Endothelial cell of umbilical vein (primary cell): ENCODE data around the gene LHPP.

ENCODE experiments used
- EZH2 ChIP-seq: IDR thresholded peaks from 2 replicates; pipeline ENCODE4 v1.6.1; 2012; ENCODE audit warnings: borderline replicate concordance, low read depth, mild to moderate bottlenecking, moderate library complexity, low read length, inconsistent platforms; ENCODE audit not compliant: severe bottlenecking
- FOS ChIP-seq: IDR thresholded peaks from 2 replicates; pipeline ENCODE4 v1.6.1; 2011; ENCODE audit warnings: mild to moderate bottlenecking, low read length, moderate library complexity, borderline replicate concordance; ENCODE audit not compliant: insufficient read depth
- JUN ChIP-seq: IDR thresholded peaks from 2 replicates; pipeline ENCODE4 v1.6.1; 2011; ENCODE audit warnings: borderline replicate concordance, low read depth; ENCODE audit not compliant: insufficient read length, insufficient read depth
- MYC ChIP-seq: IDR thresholded peaks from one replicate; pipeline ENCODE4 v1.6.1; 2011; ENCODE audit warnings: mild to moderate bottlenecking, low read depth, low read length
- POLR2AphosphoS5 ChIP-seq: IDR thresholded peaks from 2 replicates; pipeline ENCODE4 v1.6.1; 2012; ENCODE audit warnings: low read depth, mild to moderate bottlenecking, control low read depth, low read length, moderate library complexity; ENCODE audit not compliant: insufficient read depth
- TF ChIP-seq, protein P1 (sequence below): IDR thresholded peaks from 2 replicates; pipeline ENCODE4 v1.6.1; 2011; ENCODE audit not compliant: insufficient read depth, insufficient read length
- TF ChIP-seq, protein P2 (sequence below), 2 donors: IDR thresholded peaks; 1 replicate in 1 of 2; 2 replicates in 1 of 2; pipeline ENCODE4 v1.5.1; 2011; ENCODE audit warnings: low read length in 2 of 2, mild to moderate bottlenecking in 2 of 2, moderate library complexity in 2 of 2, control low read depth in 1 of 2, inconsistent platforms in 1 of 2, low read depth in 1 of 2; ENCODE audit not compliant: insufficient read depth in 1 of 2; ENCODE audit errors: extremely low read depth in 1 of 2

DNA sequence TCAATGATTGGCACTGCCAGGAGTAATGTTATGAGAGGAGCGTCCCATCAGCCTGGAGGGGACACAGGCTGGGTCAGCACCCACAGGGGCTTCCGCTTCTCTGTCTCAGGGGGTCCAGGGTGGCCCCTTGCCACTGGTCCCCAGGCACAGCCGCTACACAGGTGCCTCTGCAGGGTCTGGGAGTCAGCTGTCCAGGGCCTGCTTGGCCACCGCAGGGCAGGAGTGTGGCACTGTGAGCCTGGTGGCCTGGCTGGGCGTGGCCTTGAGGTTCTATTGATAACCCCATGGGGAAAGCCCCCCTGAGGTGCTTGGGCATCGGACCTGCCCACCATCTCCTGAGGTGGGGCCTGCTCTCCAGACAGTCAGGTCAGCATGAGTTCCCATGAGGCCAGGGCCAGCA lies 136.6 kb downstream of the LHPP start:
- TF ChIP-seq, protein P1, sequence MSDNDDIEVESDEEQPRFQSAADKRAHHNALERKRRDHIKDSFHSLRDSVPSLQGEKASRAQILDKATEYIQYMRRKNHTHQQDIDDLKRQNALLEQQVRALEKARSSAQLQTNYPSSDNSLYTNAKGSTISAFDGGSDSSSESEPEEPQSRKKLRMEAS = no peak
- TF ChIP-seq POLR2AphosphoS5 = no peak
- TF ChIP-seq, protein P2, sequence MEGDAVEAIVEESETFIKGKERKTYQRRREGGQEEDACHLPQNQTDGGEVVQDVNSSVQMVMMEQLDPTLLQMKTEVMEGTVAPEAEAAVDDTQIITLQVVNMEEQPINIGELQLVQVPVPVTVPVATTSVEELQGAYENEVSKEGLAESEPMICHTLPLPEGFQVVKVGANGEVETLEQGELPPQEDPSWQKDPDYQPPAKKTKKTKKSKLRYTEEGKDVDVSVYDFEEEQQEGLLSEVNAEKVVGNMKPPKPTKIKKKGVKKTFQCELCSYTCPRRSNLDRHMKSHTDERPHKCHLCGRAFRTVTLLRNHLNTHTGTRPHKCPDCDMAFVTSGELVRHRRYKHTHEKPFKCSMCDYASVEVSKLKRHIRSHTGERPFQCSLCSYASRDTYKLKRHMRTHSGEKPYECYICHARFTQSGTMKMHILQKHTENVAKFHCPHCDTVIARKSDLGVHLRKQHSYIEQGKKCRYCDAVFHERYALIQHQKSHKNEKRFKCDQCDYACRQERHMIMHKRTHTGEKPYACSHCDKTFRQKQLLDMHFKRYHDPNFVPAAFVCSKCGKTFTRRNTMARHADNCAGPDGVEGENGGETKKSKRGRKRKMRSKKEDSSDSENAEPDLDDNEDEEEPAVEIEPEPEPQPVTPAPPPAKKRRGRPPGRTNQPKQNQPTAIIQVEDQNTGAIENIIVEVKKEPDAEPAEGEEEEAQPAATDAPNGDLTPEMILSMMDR (IDR thresholded peaks at IDR 0.05; ENCODE audit: extremely low read depth in 1 of 2, insufficient read depth in 1 of 2, low read depth in 1 of 2, low read length in 2 of 2) = no peak
- no peak for TF ChIP-seq FOS
- no peak for TF ChIP-seq EZH2
- TF ChIP-seq JUN = no peak
- no peak for TF ChIP-seq MYC
